ENCODE data around the gene MAU2. TPM values are rescaled to one million over a fixed set of nuclear protein-coding genes. Genes with fewer than 3 reads are reported as not detected.
A peak's percentile ranks its signal among the peaks of the same experiment; 100 is the strongest.

Gene MAU2
- total and polyA plus RNA-seq, 2 of the 13 experiments (the other 11 are each of a cell fraction or from before 2014, with no cell fraction given), result 16.8 to 33.8 TPM

GRCh38 chr19:19320361-19321140, at the start of gene MAU2, which contains the start of gene SUGP1 (continued):
- TF ChIP-seq ZNF646 (CRISPR knock-in tag; IDR thresholded peaks at IDR 0.05) (no peak), ZMYM2 (CRISPR knock-in tag; IDR thresholded peaks at IDR 0.05) (0 out of 2 replicates have a peak, but pooled peaks have one; percentile 25), LCORL (IDR thresholded peaks at IDR 0.05) (no peak), LCORL (CRISPR knock-in tag; IDR thresholded peaks at IDR 0.05) (no peak; the same call in 1 of the 2 replicates), JUND (CRISPR knock-in tag; IDR thresholded peaks at IDR 0.05) (0 out of 2 replicates have a peak, but pooled peaks have one; percentile 16), ZNF281 (CRISPR knock-in tag; IDR thresholded peaks at IDR 0.05; ENCODE audit: borderline replicate concordance) (no peak), FOSL2 (CRISPR knock-in tag; IDR thresholded peaks at IDR 0.05) (peak; percentile 59), PATZ1 (CRISPR knock-in tag; IDR thresholded peaks at IDR 0.05) (0 out of 2 replicates have a peak, but pooled peaks have one; percentile 26), HNRNPH1 (optimal IDR thresholded peaks at IDR 0.05; ENCODE audit: low read depth, low read length) (peak; percentile 18), ONECUT2 (CRISPR knock-in tag; IDR thresholded peaks at IDR 0.05) (no peak), ZSCAN5A (CRISPR knock-in tag; IDR thresholded peaks at IDR 0.05; ENCODE audit: borderline replicate concordance) (no peak), E2F2 (CRISPR knock-in tag; IDR thresholded peaks at IDR 0.05; ENCODE audit: borderline replicate concordance) (no peak)

Measured in HepG2 (cell line).